GM12801 (cell line): ENCODE results near the gene DDX3X.

Source experiments
- CTCF ChIP-seq: IDR thresholded peaks from one replicate; pipeline ENCODE4 v1.5.1; 2011; ENCODE audit warnings: control low read depth; ENCODE audit not compliant: insufficient read length; ENCODE audit errors: extremely low read depth

Gene DDX3X

GRCh38 chrX:41333744-41334362 is at the start of gene DDX3X:
Gene DDX3X, plus strand, starts transcription at chrX:41334162. Its CDS starts 91 bp downstream, at chrX:41334253.
- TF ChIP-seq CTCF = no peak

- no peak for TF ChIP-seq CTCF
Measured at GRCh38 chrX:41288641-41289040, 45.3 kb upstream of the DDX3X start.

- TF ChIP-seq CTCF = no peak
Measured at GRCh38 chrX:41289095-41289494, 44.9 kb upstream of the DDX3X start.

- TF ChIP-seq CTCF = no peak
Measured at GRCh38 chrX:41291309-41291708, 42.7 kb upstream of the DDX3X start.

- no peak for TF ChIP-seq CTCF
Measured at GRCh38 chrX:41293269-41293668, 40.7 kb upstream of the DDX3X start.

GRCh38 chrX:41300758-41301437 is 33.1 kb upstream of the DDX3X start:
- no peak for TF ChIP-seq CTCF

GRCh38 chrX:41301438-41301824 is 32.5 kb upstream of the DDX3X start:
- no peak for TF ChIP-seq CTCF
